Fibroblast of the conjunctiva (primary cell): ENCODE results near the gene OXSR1.
"Not testable (repeated sequence)": the region's sequence is repeated elsewhere in the genome, so short reads cannot be mapped to it uniquely, and the experiment has no call there.

Experiments used
- DNase-seq: peaks from one replicate; pipeline ENCODE4 v3.0.0-alpha.2; 2010; ENCODE audit warnings: low read depth

OXSR1 gene

DNA sequence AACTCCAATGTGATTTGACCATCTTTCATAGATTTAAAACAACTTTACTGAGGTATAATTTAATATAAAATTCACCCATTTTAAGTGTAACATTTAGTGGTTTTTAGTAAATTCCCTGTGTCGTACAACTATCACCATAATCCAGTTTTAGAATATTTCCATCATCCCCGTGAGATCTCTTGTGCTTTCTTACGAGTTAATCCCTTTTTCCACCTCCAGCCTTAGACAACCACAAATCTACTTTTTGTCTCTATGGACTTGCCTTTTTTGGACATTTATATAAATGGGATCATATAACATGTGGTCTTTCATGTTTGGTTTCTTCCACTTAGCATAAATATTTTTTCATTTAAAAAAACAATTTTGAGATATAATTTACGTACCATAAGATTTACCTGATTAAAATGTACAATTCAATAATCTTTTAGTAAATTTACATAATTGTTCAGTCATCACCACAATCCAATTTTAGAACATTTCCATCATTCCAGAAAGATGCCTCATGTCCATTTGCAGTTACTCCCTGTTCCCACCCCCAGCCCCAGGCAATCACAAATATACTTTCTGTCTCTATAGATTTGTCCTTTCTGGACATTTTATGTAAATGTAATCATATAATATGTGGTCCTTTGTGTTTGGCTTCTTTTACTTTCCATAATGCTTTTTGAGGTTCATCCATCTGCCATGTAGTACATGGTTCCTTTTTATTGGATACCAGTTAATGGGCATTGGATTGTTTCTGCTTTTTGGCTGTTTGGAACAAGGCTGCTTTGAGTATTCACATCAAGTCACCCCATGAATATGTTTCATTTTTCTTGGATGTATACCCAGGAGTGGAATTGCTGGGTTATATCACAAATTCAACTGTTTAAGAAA, 3.1 kb downstream of the OXSR1 start:
- peak; percentile 37 for DNase-seq

GRCh38 chr3:38169027-38169317, 3.6 kb downstream of the OXSR1 start:
- no peak for DNase-seq

DNA sequence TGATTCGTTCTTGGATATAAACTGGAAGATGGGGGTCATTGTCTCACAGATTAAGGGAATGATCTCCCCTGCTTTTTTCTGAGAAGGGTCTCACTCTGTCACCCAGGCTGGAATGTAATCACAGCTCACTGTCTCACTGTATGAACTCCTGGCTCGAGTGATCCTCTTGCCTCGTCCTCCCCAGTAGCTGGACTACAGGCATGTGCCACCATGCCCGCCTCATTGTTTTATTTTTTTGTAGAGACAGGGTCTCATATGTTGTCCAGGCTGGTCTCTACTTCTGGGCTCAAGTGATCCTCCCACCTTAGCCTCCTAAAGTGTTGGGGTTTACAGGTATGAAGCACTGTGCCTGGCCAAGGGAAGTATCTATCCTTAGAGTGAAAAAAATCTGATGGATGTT, 5.4 kb downstream of the OXSR1 start:
- no peak for DNase-seq

DNA sequence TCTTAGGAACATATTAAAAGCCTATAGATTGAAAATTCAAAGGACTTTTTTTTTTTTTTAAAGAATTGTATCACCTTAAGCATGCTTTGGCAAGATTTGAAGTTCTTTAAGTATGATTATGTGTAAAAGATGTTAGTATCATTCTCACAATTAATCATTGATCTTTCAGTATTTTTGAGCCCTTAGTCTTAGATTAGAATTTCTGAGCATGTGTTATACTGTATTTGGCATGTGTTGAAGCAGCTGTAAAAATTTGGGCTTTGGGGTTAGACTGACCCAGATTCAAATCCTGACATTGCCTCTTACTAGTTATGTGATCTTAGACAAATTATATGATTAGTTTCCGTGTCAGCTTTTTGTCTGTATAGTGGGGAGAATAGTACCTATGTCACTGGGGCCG, 6.3 kb downstream of the OXSR1 start:
- no peak for DNase-seq

DNA sequence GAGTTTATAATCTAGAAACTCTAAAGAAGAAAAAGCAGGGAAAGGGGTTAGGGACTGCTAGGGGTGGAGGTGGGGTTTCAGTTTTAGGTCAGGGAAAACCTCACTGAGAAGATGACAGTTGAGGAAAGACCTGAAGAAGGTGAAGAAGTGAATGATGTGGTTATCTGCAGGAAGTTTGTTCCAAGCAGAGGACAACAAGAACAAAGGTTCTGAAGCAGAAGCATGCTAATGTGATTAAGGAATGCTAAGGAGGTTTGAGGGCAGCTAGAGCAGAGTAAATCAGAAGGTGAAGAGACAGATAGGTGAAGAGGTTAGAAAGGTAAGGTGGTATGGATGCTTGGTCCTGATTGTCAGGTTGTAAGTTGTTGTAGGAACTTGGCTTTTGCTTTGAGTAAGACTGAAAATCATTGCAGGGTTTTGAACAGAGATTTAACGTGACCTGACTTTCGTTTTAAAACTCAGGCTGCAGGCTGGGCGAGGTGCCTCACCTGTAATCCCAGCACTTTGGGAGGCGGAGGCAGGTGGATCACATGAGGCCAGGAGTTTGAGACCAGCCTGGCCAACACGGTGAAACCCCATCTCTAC, 8.6 kb downstream of the OXSR1 start:
- DNase-seq, result no peak

DNA sequence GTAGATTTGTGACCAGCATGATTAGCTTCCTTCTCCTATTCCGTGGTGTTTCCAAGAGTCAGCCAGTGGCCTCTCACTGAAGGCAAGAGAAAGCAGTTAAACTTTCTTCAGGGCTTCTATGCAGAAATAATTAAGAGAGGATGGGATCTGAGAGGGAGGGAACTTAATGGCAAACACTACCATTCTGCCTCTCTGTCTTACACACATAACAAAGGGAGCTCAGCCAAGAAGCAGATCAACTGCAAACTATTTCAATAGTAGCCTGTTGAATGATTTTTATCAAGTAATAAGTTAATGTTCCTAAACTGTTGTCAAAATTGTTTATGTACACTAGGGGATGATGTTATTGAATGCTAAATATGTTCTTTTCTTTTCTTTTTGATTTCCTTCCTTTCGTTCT, 11.8 kb downstream of the OXSR1 start:
- DNase-seq, result no peak

DNA sequence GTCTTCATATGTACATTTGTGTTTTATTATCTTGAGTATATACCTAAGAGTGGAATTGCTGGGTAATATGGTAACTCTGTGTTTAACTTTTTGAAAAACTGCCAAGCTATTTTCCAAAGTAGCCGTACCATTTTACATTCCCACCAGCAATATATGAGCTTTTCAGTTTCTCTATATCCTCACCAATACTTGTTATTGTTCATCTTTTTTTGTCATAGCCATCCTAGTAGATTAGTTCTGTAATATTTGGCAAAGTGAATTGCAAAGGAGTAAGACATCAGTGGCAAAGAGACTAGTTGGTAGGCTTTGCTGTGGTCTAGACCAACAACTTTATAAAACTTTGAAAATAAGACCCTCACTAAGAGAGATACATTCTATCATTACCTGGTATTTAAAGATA, 21.4 kb downstream of the OXSR1 start:
- no peak for DNase-seq

GRCh38 chr3:38190481-38190881, 25.1 kb downstream of the OXSR1 start:
- DNase-seq, result no peak

DNA sequence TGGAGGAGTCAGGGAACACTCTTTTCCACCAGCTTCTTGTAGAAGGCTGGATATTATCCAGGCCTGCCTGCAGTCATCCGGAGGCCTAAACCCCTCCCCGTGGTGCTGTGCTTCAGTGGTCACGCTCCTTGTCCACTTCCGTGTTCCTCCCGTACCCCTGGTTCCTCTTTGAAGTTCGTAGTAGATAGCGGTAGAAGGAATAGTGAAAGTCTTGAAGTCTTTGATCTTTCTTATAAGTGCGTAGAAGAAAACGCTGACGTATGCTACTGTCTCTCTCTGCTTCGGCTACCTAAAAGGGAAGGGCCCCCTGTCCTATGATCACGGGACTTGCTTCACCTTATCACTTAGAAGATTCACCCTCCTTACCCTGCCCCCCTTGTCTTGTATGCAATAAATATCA, 37.6 kb downstream of the OXSR1 start:
- not testable (repeated sequence) for DNase-seq

DNA sequence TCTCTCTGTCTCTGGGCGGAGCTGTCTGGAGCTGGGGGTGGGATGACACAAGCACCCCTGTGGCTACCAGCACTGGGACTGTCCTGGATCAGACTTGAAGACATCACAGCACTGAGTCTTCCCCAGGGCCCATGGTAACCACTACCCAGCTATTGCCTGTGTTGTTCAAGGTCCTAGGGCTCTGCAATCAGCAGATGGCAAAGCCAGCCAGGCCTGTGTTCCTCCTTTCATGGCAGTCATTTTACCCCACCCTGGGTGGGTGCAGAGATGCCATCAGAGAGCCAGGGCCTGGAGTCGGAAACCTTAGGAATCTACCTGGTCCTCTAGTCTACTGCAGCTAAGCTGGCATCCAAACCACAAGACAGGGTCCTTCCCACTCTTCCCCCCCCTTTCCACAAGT, 38.4 kb downstream of the OXSR1 start:
- no peak for DNase-seq

- no peak for DNase-seq
Observed at GRCh38 chr3:38204599-38205471, 39.5 kb downstream of the OXSR1 start.

DNA sequence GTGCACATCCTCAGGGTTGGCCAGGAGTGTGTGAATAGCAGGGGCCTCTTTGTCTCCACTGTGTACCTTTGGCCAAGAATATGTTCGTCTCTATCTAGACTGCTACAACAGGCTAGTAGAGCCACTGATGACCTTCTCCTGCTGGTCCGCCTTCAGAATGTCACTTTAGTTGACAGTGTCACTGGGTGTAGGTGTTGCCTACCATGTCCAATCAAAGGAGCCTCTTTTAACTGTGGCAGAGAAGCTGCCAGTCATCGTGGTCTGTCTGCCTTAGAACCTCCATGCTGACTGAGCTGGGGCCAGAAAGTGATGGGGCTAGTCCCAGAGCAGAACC, 40.1 kb downstream of the OXSR1 start:
- DNase-seq, result no peak

GRCh38 chr3:38207254-38208003, 42.1 kb downstream of the OXSR1 start:
- DNase-seq, result no peak

GRCh38 chr3:38210141-38210757, 44.9 kb downstream of the OXSR1 start:
- DNase-seq, result no peak

- DNase-seq, result no peak
Observed at GRCh38 chr3:38212141-38212540, 46.8 kb downstream of the OXSR1 start.

DNA sequence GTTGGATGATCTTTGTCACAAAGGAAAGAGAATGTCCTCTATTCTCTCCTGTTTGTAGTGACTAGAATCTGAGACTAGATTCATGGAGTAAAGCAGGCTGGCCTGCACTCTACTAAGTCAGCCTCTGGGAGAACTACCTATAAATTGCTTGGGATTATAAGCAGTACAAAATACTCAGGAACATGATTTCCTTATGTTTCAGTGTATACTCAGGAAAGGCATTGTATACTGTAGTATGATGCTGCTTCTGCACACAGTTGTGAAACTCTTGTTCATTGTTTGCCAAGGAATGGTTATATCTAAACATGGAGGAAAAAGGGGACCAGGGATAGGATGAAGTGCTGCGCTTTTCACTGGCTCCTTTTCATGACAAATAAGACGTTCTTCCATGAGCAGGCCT, 49.2 kb downstream of the OXSR1 start:
- no peak for DNase-seq

DNA sequence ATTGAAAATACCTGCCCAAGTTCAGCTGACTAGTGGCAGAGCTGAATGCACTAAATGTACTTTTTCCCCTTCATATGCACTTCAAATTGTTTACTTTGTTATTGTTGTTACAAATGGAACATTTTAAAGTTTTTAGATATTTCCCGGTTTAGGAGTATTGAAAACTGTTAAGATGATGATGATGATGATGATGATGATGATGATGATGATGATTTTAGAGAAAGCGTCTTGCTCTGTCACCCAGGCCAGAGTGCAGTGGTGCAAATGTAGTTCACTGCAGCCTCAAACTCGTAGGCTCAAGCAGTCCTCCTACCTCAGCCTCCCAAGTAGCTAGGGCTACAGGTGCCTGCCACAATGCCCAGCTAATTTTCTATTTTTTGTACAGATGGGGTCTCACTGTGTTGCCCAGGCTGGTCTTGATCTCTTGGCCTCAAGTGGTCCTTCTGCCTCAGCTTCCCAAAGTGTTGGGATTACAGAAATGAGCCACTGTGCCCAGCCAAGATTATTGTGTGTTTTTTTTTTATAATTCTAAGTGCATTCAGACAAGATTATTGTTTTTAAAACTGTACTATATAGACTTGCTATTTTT, 54.4 kb downstream of the OXSR1 start:
- no peak for DNase-seq

GRCh38 chr3:38221005-38221404, 55.7 kb downstream of the OXSR1 start:
- DNase-seq, result no peak

- DNase-seq, result no peak
Observed at GRCh38 chr3:38222032-38222634, 56.8 kb downstream of the OXSR1 start.

- no peak for DNase-seq
Observed at GRCh38 chr3:38224357-38224756, 59.0 kb downstream of the OXSR1 start.

- no peak for DNase-seq
Observed at GRCh38 chr3:38226273-38226672, 60.9 kb downstream of the OXSR1 start.
